H7 (cell line): Measurements from ENCODE around the gene HS6ST3. TPM values are rescaled to one million over a fixed set of nuclear protein-coding genes. Genes with fewer than 3 reads are reported as not detected.
"Not testable (repeated sequence)": the region's sequence is repeated elsewhere in the genome, so short reads cannot be mapped to it uniquely, and the experiment has no call there.

ENCODE experiments used
- DNase-seq: peaks from one replicate; pipeline ENCODE4 v3.0.0; 2012
- H3K27me3 ChIP-seq: 2 replicates; pipeline ENCODE4 v1.6.0; 2011; ENCODE audit warnings: mild to moderate bottlenecking, low read length; ENCODE audit not compliant: control insufficient read depth, insufficient read depth
- H3K36me3 ChIP-seq: replicated peaks from 2 replicates; pipeline ENCODE4 v1.5.1; 2011; ENCODE audit warnings: low read length; ENCODE audit not compliant: control insufficient read depth, insufficient read depth
- H3K4me3 ChIP-seq: 2 replicates; pipeline ENCODE4 v1.5.1; 2011; ENCODE audit warnings: low read depth, mild to moderate bottlenecking, control low read depth, low read length, moderate library complexity; ENCODE audit not compliant: insufficient read depth
- total RNA-seq: library from RNA; depleted of rRNA; stranded (reverse); fragments of >200 nt; shearing (Covaris generic); gene quantifications from 2 replicates; pipeline ENCODE4 v1.2.3, GENCODE V29; 2014; rRNA removed

Gene HS6ST3
- total RNA-seq: 0.21 and 0.26 TPM in 2 replicates

GRCh38 chr13:96089749-96090239, at the start of gene HS6ST3:
TSS of gene HS6ST3 (plus strand) at chr13:96090107.
- Histone ChIP-seq H3K27me3 (peaks cover 63% of the 10 kb centered on the region), H3K36me3 (no peaks in the 10 kb centered on the region), H3K4me3 (peak within 1 kb of the TSS; percentile 55)
- peak; percentile 90 for DNase-seq

- H3K4me3 ChIP-seq: no peak overlapping the region
- no peaks in the 10 kb centered on the region for H3K36me3 ChIP-seq
- no peaks in the 10 kb centered on the region for H3K27me3 ChIP-seq
- no peak for DNase-seq
Measured at GRCh38 chr13:96041326-96042110, 48.4 kb upstream of the HS6ST3 start.

DNA sequence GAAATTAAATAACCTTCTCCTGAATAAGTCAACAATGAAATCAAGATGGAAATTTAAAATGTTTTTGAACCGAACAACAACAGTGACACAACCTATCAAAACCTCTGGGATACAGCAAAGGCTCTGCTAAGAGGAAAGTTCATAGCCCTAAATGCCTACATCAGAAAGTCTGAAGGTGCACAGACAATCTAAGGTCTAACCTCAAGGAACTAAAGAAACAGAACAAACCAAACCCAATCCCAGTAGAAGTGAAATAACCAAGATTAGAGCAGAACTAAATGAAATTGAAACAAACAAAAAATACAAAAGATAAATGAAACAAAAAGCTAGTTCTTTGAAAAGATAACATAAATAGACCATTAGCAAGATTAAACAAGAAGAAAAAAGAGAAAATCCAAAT, 45.7 kb upstream of the HS6ST3 start:
- DNase-seq: no peak
- Histone ChIP-seq H3K36me3 (no peaks in the 10 kb centered on the region), H3K27me3 (no peaks in the 10 kb centered on the region), H3K4me3 (no peak overlapping the region)

GRCh38 chr13:96046449-96047126, 43.3 kb upstream of the HS6ST3 start:
- not testable (repeated sequence) for H3K36me3 ChIP-seq, DNase-seq, H3K27me3 ChIP-seq, H3K4me3 ChIP-seq

- DNase-seq, H3K36me3 ChIP-seq, H3K27me3 ChIP-seq, H3K4me3 ChIP-seq: not testable (repeated sequence)
Measured at GRCh38 chr13:96050955-96051354, 39.0 kb upstream of the HS6ST3 start.

GRCh38 chr13:96051491-96051890, 38.4 kb upstream of the HS6ST3 start:
- H3K4me3 ChIP-seq, H3K36me3 ChIP-seq, DNase-seq, H3K27me3 ChIP-seq: not testable (repeated sequence)

DNA sequence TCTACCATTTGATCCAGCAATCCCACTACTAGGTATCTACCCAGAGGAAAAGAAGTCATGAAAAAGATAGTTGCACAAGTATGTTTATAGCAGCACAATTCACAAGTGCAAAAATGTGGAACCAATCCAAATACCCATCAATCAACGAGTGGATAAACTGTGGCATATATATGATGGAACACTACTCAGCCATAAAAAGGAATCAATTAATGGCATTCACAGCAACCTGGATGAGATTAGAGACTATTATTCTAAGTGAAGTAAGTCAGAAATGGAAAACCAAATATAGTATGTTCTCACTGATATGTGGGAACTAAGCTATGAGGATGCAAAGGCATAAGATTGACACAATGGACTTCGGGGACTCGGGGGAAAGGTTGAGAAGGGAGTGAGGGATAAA, 38.0 kb upstream of the HS6ST3 start:
- H3K4me3 ChIP-seq, H3K27me3 ChIP-seq, H3K36me3 ChIP-seq, DNase-seq: not testable (repeated sequence)

DNA sequence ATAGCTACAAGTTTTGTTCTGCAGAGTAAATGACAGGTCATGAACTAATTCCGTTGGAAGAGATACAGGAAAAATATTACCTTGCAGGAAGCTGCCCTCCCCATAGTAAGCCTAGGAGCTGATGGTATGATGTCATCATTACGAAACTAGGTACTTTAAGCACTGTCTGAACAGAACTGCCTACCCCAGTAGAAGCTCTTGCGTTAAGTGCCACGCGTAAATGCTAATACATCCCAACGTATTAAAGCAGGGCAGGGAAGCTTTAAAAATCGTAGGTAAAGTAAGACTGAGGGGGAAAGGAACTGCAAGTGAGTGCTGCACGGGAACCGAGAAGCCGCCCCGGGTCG, 37.3 kb upstream of the HS6ST3 start:
- no peak for DNase-seq
- Histone ChIP-seq H3K27me3 (no peaks in the 10 kb centered on the region), H3K36me3 (no peaks in the 10 kb centered on the region), H3K4me3 (peak overlapping the region; percentile 96)

- DNase-seq: peak; percentile 93
- Histone ChIP-seq H3K36me3 (no peaks in the 10 kb centered on the region), H3K27me3 (no peaks in the 10 kb centered on the region), H3K4me3 (peak within 1 kb of the TSS; percentile 96)
Measured at GRCh38 chr13:96053003-96053703, 36.8 kb upstream of the HS6ST3 start, which contains the start of gene UGGT2. TSS of gene UGGT2 (minus strand) at chr13:96053401. CDS start at chr13:96053312, 89 bp downstream.

GRCh38 chr13:96065849-96066248, 24.1 kb upstream of the HS6ST3 start:
- Histone ChIP-seq H3K36me3 (no peaks in the 10 kb centered on the region), H3K4me3 (no peak overlapping the region), H3K27me3 (no peaks in the 10 kb centered on the region; the same call in 1 of the 2 replicates)
- no peak for DNase-seq

GRCh38 chr13:96068729-96069128, 21.2 kb upstream of the HS6ST3 start:
- DNase-seq: no peak
- Histone ChIP-seq H3K36me3 (no peaks in the 10 kb centered on the region), H3K4me3 (no peak overlapping the region), H3K27me3 (no peaks in the 10 kb centered on the region)

GRCh38 chr13:96071504-96071903, 18.4 kb upstream of the HS6ST3 start:
- DNase-seq: no peak
- no peaks in the 10 kb centered on the region for H3K36me3 ChIP-seq
- H3K4me3 ChIP-seq: no peak overlapping the region
- no peaks in the 10 kb centered on the region for H3K27me3 ChIP-seq

GRCh38 chr13:96072392-96072791, 17.5 kb upstream of the HS6ST3 start:
- Histone ChIP-seq H3K4me3 (no peak overlapping the region), H3K36me3 (no peaks in the 10 kb centered on the region), H3K27me3 (no peaks in the 10 kb centered on the region)
- DNase-seq: no peak

GRCh38 chr13:96075953-96076543, 13.9 kb upstream of the HS6ST3 start:
- no peak for DNase-seq
- H3K27me3 ChIP-seq: no peaks in the 10 kb centered on the region

More at GRCh38 chr13:96075953-96076543, 13.9 kb upstream of the HS6ST3 start:
- H3K36me3 ChIP-seq: no peaks in the 10 kb centered on the region
- no peak overlapping the region for H3K4me3 ChIP-seq
